HG03354 (cell line): ENCODE measurements around the gene KMT2E.

Experiments used
- ATAC-seq: cut with Tn5 transposase; IDR thresholded peaks from one replicate; pipeline ENCODE4 v1.9.1; 2021; ENCODE audit warnings: mild to moderate bottlenecking; ENCODE audit not compliant: unreplicated experiment, poor library complexity, severe bottlenecking

The KMT2E gene

DNA sequence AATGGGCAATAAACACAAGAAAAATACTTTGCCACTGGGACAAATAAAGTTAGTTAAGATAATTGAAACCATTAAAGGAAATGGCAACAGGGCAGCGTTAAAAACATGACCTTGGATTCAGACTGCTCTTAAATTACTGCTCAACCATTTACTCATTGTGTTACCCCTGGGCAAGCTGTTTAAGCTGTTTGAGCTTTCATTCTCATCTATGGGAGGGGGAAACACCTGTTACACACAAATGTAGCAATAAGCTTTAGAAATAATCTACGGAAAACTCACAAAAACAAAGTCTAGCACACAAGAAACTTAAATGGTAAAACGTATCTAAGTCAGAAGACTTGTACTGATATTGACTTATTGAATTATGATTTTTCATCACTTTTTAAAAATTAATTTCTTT lies 137.1 kb downstream of the KMT2E start:
- no peak for ATAC-seq

DNA sequence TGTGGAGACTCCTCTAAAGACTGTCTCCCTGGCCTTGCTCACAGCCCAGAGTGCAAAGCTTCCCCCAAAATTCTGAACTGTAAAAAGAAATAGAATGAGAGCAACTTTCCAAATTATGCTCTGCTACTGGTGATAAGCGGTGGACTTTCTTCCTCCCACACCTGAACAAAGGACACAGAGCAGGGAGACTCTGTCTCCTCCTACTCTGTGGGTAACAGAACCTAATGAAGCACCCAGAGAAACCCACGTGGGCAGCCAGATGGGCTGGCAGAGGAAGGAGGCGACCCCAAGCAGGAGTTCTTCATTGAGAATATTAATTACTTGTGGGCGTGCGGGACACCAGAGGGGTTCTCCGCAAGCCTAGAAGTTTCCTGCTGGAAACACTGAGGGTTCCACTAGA lies 139.5 kb downstream of the KMT2E start:
- ATAC-seq, result no peak

DNA sequence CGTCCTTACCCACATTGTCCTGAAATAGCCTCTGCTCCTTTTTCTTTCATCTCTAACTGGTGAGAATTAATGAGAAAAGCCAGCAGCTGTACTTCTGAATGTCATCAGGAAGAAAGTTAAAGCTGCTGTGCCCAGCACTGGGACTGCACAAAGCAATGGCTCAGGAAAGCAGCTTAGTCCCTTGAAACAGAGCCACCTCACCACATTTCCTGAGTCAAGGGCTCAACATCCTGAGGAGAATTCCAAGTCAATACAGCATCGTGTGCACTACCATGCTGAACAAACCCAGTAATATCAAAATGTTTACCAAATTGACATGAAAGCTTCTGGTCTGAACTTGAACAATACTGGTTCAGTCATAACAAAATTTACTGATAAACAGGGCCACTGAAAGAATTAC lies 140.1 kb downstream of the KMT2E start:
- no peak for ATAC-seq

DNA sequence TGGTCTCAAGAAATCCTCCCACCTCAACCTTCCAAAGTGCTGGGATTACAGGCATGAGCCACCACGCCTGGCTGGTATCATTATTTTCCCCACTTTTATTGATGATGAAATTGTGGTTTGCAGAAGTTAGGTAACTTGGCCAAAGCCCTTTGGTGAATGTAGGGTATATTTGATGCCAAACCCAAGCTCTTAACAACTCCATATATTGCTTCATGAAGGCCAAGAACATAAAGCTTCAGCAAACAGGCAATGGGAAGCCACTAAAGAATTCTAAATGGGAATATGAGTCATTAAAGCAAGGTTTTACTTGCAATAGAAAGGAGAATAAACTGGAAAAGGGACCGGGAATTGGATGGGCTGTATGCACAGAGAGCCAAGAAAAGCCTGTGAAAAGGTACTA lies 142.7 kb downstream of the KMT2E start:
- ATAC-seq, result no peak

DNA sequence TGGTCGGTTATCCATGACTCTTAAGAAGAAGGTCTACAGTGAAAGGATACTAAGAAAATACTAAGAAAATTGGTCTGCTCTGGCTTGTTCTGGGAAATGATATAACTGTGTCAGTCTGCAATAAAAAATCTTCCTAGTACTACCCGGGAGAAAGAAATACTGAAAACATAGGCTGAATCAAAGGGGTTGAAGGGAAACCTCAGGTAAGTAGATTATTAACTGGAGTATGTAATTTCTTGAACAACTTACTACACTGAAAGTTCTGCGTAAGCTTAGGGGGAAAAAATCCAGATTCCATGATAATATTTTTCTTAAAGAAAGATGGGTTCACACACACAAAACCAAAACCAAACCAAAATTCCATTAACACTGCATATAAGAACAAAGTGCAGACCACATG lies 143.3 kb downstream of the KMT2E start:
- no peak for ATAC-seq

DNA sequence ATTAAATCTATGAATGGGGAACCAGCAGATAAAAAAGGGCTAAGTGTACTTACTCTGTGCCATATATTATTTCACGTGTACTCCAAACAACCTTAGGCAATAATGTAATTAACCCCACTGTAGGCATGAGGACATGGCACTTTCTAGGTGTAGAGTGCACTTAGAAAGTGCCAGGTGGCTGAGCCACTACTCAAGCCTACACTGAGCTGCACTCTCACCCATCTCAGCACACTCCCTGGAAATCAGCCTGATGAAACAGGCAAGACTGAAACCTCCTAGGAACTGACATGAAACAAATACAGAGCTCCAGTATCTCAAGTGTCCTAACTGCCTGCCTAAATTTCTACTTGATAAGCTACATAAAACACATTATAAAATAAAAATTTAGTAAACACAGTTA lies 147.4 kb downstream of the KMT2E start:
- no peak for ATAC-seq
